Stimulated activated CD8-positive, alpha-beta memory T cell treated with anti-CD3 and anti-CD28 coated beads, Interleukin-12 subunit alpha, Interleukin-12 subunit beta, amount 100 ng/mL, for 4 hours (primary cell): ENCODE data around the gene ATXN7L1.
"Not testable (repeated sequence)": the region's sequence is repeated elsewhere in the genome, so short reads cannot be mapped to it uniquely, and the experiment has no call there.

Source experiments
- DNase-seq: peaks from one replicate; pipeline ENCODE4 v3.0.0-alpha.2; 2020; ENCODE audit warnings: low read depth

The ATXN7L1 gene

DNA sequence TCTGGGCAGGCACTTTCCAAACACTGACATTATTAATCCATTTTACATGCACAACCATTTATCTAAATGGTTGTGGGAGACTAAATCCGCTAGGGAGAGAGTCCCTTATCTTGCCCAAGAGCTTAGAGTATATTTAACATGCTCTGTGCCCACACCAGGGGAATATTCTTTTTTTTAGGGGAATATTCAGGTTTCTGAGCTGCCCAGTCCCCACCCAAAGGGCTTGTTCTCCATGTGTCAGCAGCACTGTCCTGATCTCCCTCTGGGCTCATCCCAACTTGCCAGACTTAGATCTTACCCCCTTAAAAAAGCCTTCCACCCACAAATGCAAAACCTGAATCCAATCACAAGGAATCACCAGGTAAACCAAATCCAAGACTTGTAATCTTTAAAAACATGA, 132.1 kb downstream of the ATXN7L1 start:
- no peak for DNase-seq

DNA sequence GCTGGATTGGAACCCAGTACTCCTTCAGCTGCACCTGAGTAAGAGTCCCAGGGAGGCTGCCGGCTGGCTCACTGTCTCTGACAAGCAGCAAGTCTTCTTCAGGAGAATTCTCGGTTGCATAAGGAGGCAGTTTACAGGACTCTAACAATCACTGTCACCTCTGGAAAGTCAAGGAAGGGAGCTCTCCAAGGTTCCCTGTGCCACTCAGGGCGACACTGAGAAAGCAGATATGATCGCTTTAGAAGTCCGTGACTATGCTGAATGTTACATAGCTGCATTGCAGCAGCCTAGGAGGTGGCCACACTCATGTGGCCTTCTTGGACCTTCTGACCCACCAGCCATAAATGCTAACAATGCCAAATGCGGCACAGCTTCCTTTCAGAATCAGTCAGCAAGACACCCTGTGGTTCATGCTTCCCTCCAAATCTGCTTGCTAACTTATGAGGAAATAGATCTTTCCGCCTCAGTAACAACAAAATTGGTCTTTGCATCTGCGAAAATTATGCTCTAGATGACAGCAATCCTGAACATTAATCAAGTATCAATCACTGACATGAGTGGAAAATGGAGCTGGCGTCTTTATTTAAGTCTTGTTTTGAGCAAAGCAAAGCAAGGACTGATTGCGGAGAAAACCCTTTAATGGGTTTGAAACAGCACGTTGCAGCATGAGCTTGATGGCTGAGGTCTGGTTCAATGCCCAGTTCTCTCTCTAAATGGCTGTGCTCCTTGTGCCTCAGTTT, 132.9 kb downstream of the ATXN7L1 start:
- DNase-seq, result no peak

DNA sequence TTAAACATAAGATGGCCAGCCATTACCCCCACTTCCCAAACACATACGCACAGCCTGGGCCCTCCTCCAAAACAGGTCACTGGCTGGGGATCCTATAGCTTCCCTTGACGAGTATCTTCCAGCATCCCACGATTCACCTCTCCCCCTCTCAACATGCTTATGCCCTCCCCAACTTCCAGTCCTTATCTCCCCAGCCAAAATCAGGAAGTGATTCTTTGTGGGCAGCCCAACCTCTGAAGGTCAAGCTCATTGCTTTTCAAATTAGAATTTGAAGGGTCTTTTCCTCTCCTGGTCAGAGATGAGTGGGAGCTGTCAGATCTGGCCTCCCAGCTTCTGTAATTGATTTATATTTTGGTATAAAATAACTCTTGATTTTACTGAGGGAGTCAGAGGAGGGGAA, 133.6 kb downstream of the ATXN7L1 start:
- no peak for DNase-seq

DNA sequence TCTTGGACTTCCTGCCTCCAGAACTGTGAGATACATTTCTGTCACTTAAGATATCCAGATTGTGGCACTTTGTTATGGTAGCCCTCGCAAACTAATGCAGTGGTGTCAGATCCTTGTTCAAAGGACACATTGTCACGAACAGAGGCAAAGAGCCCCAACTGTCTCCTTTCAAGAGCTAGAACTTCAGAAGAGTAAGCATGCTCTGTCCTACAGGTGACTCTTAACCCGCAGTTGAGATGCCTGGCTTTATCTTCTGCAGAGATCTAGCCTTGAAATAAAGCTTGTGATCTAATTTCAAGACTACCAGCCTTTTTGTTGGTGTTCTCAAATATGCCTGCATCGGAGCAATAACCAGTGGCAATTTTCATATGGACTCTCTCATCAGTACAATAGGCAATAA, 134.4 kb downstream of the ATXN7L1 start:
- no peak for DNase-seq

DNA sequence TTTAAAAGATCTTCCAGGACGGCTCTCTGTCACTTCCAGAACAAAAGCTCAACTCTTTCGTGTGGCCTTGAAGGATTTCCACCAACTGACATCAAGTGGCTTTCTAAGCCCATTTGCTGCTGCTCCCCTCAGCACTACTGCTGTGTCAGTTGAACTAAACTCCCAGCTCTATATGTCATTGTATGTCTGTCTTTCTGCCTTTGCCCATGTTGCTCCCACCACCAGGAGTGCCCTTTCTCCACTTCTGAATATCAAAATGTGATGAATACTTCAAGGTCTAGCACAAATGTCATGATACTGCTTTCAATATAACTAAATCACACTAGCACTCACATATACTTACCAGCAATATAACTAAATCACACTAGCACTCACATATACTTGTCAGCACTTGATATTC, 138.3 kb downstream of the ATXN7L1 start:
- DNase-seq, result no peak

DNA sequence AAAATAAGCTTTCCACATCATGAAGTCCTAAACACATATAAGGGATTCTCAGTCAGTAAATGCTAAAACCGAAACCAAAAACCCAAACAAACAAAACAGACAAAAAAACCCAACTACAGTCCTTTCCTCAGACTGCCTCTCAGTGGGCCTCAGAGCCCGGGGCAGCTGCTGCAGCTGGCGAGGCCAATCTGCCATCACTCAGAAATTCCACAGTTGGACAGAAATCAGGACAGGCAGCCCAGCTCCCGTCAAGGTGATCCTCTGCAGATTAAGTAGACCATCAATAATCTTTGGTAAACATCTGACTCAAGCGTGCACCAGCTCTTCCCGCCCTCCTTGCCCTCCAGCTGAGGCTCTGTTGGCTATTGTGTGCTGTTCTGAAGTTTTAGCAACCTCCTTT, 142.2 kb downstream of the ATXN7L1 start:
- DNase-seq, result no peak

DNA sequence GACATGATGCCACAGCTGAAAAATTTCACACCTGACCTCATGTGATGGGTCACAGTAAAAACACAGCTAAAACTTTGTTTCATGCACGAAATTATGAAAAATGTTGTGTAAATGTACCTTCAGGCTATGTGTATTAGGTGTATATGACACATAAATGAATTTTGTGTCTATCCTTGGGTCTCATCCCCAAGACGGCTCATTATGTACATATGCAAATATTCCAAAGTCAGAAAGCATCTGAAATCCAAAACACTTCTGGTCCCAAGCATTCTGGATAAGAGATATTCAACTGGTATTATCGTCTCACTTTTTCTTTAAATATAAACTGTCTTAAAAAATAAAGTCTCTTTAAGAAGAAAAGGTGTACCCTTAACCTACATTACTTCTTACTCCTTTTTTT, 145.4 kb downstream of the ATXN7L1 start:
- DNase-seq, result no peak

DNA sequence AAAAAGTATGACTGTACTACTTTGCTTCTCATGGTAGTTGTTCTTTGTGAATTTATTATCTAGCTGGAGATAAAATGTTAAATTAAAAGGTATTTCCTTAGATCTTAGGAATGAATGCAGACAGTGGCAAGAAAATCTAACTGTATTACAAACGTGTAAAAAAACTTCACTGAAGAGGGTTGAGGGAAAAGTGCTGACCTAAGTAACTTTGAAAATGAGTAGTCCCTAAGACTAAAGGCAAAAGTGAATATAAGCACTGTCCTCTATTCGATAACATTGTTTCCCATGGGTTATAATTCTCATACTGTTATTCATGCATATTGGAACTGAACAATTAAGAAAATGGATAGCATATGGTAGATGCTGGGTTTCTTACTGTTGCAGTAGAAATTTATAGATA, 148.4 kb downstream of the ATXN7L1 start:
- no peak for DNase-seq

DNA sequence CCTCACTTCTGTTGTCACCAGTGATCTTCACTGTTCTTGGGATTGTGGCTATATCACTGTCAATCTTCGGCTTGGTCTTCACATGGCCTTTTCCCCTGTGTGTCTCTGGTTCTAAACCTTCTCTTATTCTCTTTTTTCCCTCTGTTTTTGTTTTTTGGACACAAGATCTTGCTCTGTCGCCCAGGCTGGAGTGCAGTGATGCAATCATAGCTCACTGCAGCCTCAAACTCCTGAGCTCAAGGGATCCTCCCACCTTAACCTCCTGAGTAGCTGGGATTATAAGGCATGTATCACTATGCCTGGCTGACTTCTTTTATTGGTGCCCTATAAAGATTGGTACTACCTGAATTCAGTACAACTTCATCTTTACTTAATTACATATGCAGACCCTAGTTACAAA, 151.7 kb downstream of the ATXN7L1 start:
- no peak for DNase-seq

DNA sequence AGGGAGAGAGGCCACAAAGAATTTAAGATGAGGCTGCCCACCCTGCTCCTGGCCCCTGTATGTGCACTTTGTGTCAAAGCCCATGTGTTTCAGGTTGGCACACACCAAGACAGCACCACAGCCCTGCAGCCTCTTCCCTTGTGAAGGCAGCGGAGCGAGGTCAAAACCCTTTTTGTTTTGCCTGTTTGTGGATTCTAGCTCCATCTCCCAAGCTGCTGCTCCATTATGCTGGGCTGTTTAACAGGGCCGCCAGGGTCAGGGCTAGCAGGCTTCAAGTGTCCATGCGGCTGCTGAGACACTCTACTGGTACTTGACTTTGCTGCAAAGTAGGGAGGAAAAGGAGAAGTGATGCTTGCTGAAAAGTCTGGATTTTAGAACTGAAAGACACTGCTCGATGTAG, 152.8 kb downstream of the ATXN7L1 start:
- no peak for DNase-seq

DNA sequence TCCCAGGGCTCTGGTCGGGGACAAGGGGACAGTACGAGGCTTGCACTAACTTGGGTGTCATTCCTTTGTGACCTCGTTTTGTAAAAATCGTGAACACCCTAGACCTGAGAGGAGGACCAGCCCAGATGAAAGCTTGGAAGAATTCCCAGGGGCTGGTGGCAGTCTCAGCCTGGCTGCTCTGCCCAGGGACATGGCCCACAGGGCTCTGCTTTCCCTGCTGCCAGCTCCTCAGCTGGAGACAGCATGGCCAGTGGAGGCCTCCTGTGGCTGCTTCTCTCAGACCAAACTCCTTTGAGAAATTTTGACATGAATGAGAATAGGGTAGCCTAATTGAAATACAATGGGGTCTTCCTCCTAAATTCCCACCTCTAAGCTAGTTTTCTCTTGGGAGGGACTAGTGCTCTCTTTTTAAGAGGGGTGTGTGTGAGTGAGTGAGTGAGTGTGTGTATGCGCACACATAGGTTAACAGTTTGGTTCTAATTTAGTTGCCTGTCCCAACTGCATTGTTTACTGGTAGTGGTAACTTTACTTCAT, 154.8 kb downstream of the ATXN7L1 start:
- no peak for DNase-seq

DNA sequence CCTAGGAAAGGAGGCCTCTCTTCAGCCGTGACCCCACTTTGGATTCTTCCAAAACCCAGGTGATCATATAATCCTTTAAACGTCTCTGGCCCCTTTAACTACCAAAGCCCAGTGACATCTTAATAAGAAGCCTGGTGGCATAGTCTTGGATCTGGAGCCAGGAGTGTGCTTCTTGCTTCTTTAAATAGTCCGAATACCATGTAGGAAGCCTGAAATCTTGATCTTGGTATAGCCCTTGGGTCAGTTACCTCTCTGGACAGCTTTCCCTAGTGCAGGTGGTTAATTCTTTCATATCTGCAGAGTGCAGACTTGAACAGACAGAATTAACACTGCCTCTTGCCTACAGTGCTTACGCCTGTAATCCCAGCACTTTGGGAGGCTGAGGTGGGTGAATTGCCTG, 156.5 kb downstream of the ATXN7L1 start:
- no peak for DNase-seq

DNA sequence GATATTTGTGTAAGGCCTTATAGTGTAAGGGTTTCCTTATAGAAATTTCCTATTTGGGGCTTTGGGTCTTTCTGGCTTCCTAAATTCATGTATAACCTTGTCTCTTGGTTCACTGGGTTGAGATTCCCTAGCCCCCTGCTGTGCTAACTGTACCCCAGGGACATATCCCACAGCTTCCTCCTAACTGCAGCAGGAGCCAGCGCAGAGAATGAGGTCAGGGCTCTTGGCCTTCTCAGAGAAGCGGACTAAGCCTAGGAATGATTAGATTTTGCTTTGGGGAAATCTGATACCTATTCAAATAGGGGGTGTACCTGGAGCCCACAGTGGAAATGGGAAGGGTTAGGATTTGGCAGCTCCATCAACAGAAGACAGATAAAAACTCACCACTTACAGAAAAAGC, 157.0 kb downstream of the ATXN7L1 start:
- no peak for DNase-seq

DNA sequence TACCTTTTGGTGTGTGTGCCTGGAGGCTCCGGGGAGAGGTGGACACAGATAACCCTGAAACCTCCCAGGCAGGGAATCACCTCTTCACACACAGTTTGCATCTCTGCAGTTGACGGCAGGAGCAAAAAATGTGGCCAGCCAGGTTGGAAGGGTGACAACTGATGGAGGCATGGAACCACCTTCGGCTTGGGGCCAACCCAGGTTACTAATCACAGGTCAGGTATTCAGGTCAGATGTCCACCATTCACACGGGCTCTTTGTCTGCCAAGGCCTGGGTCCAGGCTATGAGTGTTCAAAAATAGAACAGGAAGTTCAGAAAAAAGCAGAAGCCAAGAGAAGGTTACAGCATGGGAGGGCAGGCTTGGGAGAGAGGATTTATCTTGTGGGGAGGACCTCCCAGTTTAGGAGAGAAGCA, 157.9 kb downstream of the ATXN7L1 start:
- no peak for DNase-seq

DNA sequence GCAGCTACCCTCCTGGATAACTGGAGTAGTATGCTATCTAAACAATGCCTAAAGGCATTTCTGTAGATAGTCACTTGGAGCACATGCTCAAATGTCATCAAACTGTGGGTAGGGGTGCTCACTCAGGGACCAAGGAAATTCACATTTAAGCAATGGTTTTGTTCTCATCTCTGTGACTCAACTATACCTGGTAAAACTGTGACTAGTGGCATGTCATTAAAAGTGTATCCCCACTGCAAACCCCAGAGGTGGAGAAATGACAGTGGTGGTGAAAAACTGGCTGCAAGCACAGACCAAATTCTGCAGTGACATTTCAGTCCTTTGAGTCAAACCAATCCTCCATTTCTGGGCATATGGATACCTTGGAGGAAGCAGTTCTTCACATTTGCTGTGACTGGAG, 160.9 kb downstream of the ATXN7L1 start:
- DNase-seq, result no peak

DNA sequence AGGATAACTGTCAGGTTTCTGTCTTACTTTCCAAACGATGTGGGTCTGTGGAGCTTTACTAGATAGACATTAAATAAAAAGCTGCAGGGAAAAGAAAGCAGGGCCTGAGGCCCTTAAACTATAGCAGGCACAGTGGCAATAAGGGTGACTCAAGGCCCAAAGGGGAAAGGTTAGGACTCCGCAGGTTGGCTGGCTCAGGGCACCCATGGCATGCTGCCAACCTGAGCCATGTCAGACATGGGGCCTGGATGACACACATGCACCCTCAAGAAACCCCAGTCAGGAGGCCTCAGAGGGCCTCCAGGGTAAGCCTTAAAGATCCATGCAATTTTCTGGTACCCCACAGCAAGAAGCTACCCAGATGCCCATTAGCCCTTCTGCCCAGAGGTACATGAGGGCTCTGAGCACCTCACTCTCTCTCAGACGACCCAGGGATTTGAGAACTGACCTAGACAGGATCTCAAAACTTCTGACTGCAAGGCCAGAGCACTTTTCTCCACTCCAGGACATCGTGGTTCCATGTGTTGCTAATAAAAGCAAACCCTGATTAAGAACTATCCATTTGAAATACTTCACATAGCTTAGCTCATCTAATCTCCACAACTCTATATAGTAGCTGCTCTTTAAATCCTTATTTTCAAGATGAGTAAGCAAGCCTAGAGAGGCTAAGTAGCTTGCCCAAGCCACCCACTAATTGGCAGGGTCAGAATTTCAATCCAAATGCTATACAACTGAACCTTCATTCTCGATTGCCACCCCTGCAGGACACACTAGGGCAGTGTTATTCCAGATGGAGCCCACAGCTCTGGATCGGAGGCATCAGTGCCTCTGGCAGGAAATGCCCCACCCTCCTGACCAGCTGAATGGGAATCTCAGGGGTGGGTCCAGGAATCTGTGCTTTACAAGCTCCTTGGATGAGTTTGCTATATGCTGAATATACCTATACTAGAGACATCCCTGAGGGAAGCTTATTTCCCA, 162.6 kb downstream of the ATXN7L1 start:
- no peak for DNase-seq

DNA sequence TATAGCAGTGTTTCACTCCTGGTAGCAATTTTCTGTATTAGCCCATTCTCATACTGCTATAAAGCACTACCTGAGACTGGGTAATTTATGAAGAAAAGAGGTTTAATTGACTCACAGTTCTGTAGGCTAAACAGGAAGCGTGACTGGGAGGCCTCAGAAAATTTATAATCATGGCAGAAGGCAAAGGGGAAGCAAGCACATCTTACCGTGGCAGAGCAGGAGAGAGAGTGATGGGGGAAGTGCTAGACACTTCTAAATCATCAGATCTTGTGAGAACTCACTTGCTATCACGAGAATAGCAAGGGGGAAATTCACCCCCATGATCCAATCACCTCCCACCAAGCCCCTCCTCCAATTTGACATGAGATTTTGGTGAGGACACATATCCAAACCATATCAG, 163.5 kb downstream of the ATXN7L1 start:
- no peak for DNase-seq

DNA sequence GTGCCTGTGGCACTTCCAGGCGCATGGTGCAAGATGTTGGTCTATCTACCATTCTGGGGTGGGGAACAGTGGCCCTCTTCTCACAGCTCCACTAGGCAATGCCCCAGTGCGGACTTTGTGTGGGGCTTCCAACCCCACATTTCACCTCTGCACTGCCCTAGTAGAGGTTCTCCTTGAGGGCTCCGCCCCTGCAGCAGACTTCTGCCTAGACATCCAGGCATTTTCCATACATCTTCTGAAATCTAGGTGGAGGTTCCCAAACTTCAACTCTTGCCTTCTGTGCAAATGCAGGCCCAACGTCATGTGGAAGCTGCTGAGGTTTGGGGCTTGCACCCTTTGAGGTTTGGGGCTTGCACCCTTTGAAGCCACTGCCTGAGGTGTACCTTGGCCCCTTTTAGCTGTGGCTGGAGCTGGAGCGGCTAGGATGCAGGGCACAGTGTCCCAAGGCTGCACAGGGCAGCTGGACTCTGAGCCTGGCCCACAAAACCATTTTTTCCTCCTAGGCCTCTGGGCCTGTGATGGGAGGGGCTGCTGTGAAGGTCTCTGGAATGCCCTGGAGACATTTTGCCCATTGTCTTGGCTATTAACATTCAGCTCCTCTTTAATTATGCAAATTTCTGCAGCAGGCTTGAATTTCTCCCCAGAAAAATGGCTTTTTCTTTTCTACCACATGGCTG, 164.5 kb downstream of the ATXN7L1 start:
- DNase-seq, result no peak

DNA sequence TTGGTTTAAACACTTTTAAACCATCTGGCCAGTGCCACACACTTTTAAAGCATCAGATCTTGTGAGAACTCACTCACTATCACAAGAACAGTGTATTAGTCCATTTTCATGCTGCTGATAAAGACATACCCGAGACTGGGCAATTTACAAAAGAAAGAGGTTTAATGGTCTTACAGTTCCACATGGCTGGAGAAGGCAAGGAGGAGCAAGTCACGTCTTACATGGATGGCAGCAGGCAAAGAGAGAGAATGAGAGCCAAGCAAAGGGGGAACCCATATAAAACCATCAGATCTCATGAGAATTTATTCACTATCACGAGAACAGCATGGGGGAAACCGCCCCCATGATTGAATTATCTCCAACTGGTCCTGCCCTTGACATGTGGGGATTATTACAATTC, 165.7 kb downstream of the ATXN7L1 start:
- DNase-seq, result not testable (repeated sequence)

DNA sequence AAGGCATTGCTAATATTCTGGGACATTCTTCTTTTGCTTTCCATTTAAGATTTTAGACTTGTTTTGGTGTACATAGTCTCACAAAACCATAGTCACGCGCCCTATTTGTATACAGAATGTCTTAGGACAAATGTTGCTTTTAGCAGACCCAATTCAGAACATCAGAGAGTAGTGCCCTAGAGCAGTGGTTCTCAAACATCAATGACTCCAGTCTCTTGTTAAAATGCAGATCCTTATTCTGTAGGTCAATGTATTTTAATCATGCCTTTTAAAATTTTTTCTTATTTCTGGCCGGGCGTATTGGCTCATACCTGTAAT, 167.7 kb downstream of the ATXN7L1 start:
- DNase-seq, result no peak

DNA sequence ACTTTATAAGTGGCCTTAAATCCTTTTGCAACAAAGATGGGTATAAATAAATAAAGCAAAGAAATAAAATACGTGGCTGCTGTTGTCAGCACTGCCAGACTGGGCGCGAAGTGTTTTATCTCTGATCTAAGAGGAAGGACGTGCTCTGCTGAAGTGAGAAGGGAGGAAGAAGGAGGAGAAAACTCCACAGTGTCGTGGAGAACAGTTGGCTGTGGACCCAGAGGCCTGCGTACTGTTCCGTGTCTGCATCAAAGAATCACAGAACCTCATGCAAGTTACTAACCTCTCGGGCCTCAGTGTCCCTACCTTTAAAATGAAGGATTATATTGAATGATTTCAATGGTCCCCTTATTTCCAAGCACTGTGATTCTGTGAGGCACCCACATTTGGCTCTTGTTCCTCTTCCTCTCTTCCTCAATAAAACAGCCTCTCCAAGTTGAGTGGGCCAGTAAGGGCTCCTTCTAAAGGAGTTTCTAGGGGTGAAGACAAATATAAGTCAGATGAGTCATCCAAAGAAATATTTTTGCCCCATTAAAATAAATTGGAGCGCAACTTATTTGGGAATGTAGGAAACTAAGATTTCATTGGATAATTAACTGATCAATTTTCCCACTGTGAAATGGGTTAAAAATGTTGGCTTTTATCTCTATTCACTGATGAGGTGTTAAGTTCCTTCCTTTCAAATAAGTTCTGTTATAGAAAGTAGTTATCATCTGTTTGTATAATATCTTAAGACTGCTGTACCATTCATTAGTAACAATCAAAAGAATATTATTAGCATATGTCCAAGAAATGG, 168.2 kb downstream of the ATXN7L1 start:
- no peak for DNase-seq

DNA sequence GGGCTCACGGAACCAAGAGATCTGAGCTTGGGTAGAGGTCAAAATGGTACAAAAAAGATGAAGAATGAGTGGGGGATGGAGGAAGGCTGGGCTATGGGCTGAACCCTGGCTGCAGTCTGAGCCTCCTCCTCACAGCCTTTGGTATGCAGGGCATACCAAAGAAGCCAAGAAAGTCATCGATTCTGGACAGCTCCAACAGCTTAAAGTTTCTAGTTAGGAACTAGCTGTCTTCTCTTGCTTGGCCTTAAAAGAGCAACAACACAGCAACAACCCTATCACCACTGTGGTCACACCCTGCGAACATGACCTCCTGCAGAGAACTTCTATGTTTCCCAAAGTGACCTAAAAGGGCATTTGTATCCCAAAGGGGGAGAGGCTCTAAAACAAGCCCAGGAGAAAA, 169.0 kb downstream of the ATXN7L1 start:
- DNase-seq, result no peak
